Measurements from ENCODE around the gene ACP4.

ACP4 gene

GRCh38 chr19:50796634-50797428, 6.6 kb downstream of the ACP4 start:
- no peak for TF ChIP-seq CTCF (IDR thresholded peaks at IDR 0.05)
- DNase-seq (ENCODE audit: low spot score), result no peak

GRCh38 chr19:50797429-50797780, 7.2 kb downstream of the ACP4 start:
- no peak overlapping the region for H3K27ac ChIP-seq
- no peak overlapping the region for H3K4me3 ChIP-seq
- TF ChIP-seq CTCF (IDR thresholded peaks at IDR 0.05), result no peak
- DNase-seq (ENCODE audit: low spot score), result no peak

More at GRCh38 chr19:50796634-50797428, 6.6 kb downstream of the ACP4 start:
- H3K4me3 ChIP-seq, result no peak overlapping the region
- no peak overlapping the region for H3K27ac ChIP-seq

DNA sequence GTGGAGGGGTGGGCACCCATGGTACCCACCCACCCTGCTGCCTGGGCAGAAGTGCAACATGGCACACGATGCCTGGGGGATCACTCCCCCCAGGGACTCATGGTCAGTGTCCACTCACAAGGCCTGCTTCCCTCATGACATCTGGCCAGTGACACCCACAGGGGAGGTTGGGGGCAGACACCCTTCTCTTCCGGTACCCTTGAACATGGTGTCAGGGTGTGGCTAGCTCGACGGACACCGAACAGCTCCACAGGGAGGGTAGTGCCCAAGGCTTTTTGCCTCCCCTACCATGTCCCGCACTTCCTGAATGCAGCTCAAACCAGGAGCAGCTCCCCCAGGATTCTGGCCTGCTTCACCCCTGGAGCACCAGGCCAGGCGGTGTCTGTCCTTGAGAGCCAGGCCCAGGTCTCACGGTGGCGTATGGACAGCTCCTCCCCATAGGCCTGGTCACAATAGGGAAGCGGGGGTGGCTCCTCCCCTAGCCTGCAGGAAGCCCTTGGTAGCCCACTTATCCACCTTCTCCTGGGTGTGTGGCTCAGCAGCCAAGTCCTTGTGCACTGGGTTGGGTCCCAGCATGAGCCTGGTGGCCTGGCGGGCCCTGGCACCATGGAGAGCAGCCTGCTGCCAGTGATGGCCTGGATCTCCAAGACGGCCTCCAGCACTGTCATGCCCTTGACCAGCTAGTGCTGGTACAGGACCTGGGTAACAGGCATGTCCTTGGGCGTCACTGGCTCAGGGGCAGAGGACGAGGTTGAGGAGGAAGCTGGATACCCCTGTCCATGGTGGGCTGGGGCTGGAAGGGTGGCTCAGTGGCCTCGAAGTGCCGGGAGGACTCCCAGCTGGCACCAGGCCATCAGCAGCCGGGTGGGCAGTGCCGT, 7.8 kb downstream of the ACP4 start:
- DNase-seq (ENCODE audit: low spot score), result no peak
- TF ChIP-seq CTCF (IDR thresholded peaks at IDR 0.05), result no peak
- Histone ChIP-seq H3K4me3 (no peak overlapping the region), H3K27ac (no peak overlapping the region)

GRCh38 chr19:50798659-50799546, 8.7 kb downstream of the ACP4 start:
- Histone ChIP-seq H3K4me3 (no peak overlapping the region), H3K27ac (no peak overlapping the region)
- no peak for TF ChIP-seq CTCF (IDR thresholded peaks at IDR 0.05)
- no peak for DNase-seq (ENCODE audit: low spot score)

- no peak for TF ChIP-seq CTCF (IDR thresholded peaks at IDR 0.05)
- H3K4me3 ChIP-seq, result no peak overlapping the region
- H3K27ac ChIP-seq, result no peak overlapping the region
- no peak for DNase-seq (ENCODE audit: low spot score)
Observed at GRCh38 chr19:50799547-50799851, 9.3 kb downstream of the ACP4 start.

DNA sequence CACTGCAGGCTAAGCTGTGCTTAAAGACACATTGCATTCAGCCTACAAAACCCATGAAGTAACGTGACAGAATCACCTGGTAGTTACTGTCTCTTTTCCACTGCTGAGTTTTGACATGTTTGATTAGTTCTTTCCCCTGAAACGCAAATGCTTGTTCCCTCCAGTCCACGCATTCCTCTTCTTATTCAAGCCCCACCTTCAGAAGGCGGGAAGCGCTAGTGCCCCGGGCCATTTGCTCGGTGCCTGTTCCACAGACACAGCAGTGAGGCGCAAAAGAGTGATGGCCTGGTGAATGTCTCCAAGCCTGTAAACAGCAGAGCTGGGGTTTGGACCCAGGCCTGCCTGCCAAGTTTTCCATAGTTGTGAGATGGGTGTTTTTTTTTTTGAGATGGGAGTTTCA, 10.9 kb downstream of the ACP4 start:
- TF ChIP-seq CTCF (IDR thresholded peaks at IDR 0.05), result no peak
- no peak overlapping the region for H3K4me3 ChIP-seq
- no peak for DNase-seq (ENCODE audit: low spot score)
- no peak overlapping the region for H3K27ac ChIP-seq

All from coronary artery (tissue), 2 donors.